GM18517 (cell line): ENCODE data around the gene CD2AP.
"Not testable (repeated sequence)": the region's sequence is repeated elsewhere in the genome, so short reads cannot be mapped to it uniquely, and the experiment has no call there.

Source experiments
- ATAC-seq: cut with Tn5 transposase; IDR thresholded peaks from one replicate; pipeline ENCODE4 v1.9.1; 2021; ENCODE audit warnings: mild to moderate bottlenecking, moderate library complexity; ENCODE audit not compliant: unreplicated experiment

Gene CD2AP

GRCh38 chr6:47456536-47456975 is 21.0 kb upstream of the CD2AP start:
- ATAC-seq = no peak

GRCh38 chr6:47457370-47457769 is 20.2 kb upstream of the CD2AP start:
- ATAC-seq = no peak

- ATAC-seq = no peak
Measured at GRCh38 chr6:47464052-47464451, 13.5 kb upstream of the CD2AP start.

- no peak for ATAC-seq
Measured at GRCh38 chr6:47465117-47465516, 12.5 kb upstream of the CD2AP start.

- ATAC-seq = no peak
Measured at GRCh38 chr6:47471911-47472310, 5.7 kb upstream of the CD2AP start.

GRCh38 chr6:47473791-47474346 is 3.7 kb upstream of the CD2AP start:
- no peak for ATAC-seq

- no peak for ATAC-seq
Measured at GRCh38 chr6:47475319-47475816, 2.2 kb upstream of the CD2AP start.

GRCh38 chr6:47476781-47477496 is 650 bp upstream of the CD2AP start:
- ATAC-seq = no peak

- peak; percentile 45 for ATAC-seq
Measured at GRCh38 chr6:47478233-47479139, 897 bp downstream of the CD2AP start.

GRCh38 chr6:47479140-47479508 is 1.5 kb downstream of the CD2AP start:
- ATAC-seq = no peak

GRCh38 chr6:47479874-47480273 is 2.3 kb downstream of the CD2AP start:
- no peak for ATAC-seq

- not testable (repeated sequence) for ATAC-seq
Measured at GRCh38 chr6:47481213-47481612, 3.6 kb downstream of the CD2AP start.

GRCh38 chr6:47481806-47482205 is 4.2 kb downstream of the CD2AP start:
- ATAC-seq = no peak

GRCh38 chr6:47483516-47483852 is 5.9 kb downstream of the CD2AP start:
- peak; percentile 20 for ATAC-seq

- peak; percentile 41 for ATAC-seq
Measured at GRCh38 chr6:47483853-47484546, 6.4 kb downstream of the CD2AP start.

- ATAC-seq = no peak
Measured at GRCh38 chr6:47484616-47485015, 7.0 kb downstream of the CD2AP start.

GRCh38 chr6:47485083-47485482 is 7.5 kb downstream of the CD2AP start:
- no peak for ATAC-seq

- ATAC-seq = no peak
Measured at GRCh38 chr6:47485491-47486135, 8.0 kb downstream of the CD2AP start.

GRCh38 chr6:47489995-47490394 is 12.4 kb downstream of the CD2AP start:
- ATAC-seq = no peak

- no peak for ATAC-seq
Measured at GRCh38 chr6:47490676-47491075, 13.1 kb downstream of the CD2AP start.

GRCh38 chr6:47492355-47492754 is 14.8 kb downstream of the CD2AP start:
- no peak for ATAC-seq
